DND-41 (cell line): ENCODE measurements around the gene ZNF202.
"Not testable (repeated sequence)": the region's sequence is repeated elsewhere in the genome, so short reads cannot be mapped to it uniquely, and the experiment has no call there.

Experiments used
- ATAC-seq: fragments of 200-7000 bp; cut with Tn5 transposase; 3 replicates; pipeline ENCODE4 v1.9.1; 2021; ENCODE audit warnings: low read depth; ENCODE audit not compliant: insufficient read depth
- DNase-seq: peaks from one replicate; pipeline ENCODE4 v3.0.0-alpha.2; 2020
- H2AFZ ChIP-seq: 2 replicates; pipeline ENCODE4 v1.6.0; 2012; ENCODE audit warnings: low read depth, low read length
- H3K27ac ChIP-seq: 2 replicates; pipeline ENCODE4 v1.5.1; 2012; ENCODE audit warnings: low read length, inconsistent platforms
- H3K27me3 ChIP-seq: fragments of 200-600 bp; sonication (generic); 2 replicates; pipeline ENCODE4 v1.6.0; 2012; ENCODE audit warnings: low read length, mild to moderate bottlenecking, inconsistent platforms; ENCODE audit not compliant: insufficient read depth, poor library complexity
- H3K36me3 ChIP-seq: 2 replicates; pipeline ENCODE4 v1.5.1; 2012; ENCODE audit warnings: low read length, inconsistent platforms; ENCODE audit not compliant: insufficient read depth
- H3K4me1 ChIP-seq: 2 replicates; pipeline ENCODE4 v1.5.1; 2012; ENCODE audit warnings: mild to moderate bottlenecking, low read length; ENCODE audit not compliant: insufficient read depth
- H3K4me2 ChIP-seq: 2 replicates; pipeline ENCODE4 v1.6.0; 2012; ENCODE audit warnings: mild to moderate bottlenecking, moderate library complexity, low read length, inconsistent platforms; ENCODE audit not compliant: insufficient read depth
- H3K4me3 ChIP-seq, 2 experiments: fragments of 200-600 bp in 1 of 2; shearing (Covaris generic) in 1 of 2; 2 replicates each; pipeline ENCODE4 v1.5.1; 2012 to 2016; ENCODE audit warnings: inconsistent platforms in 2 of 2, low read length in 2 of 2, mild to moderate bottlenecking in 2 of 2, low read depth in 1 of 2, moderate library complexity in 1 of 2
- H3K79me2 ChIP-seq: 2 replicates; pipeline ENCODE4 v1.6.0; 2012; ENCODE audit warnings: low read length, inconsistent platforms; ENCODE audit not compliant: insufficient read depth
- H3K9ac ChIP-seq: 2 replicates; pipeline ENCODE4 v1.6.0; 2012; ENCODE audit warnings: low read depth, mild to moderate bottlenecking, inconsistent platforms, low read length, moderate library complexity
- H3K9me3 ChIP-seq: 2 replicates; pipeline ENCODE4 v1.5.1; 2012; ENCODE audit warnings: low read length, moderate library complexity, mild to moderate bottlenecking, inconsistent platforms; ENCODE audit not compliant: insufficient read depth, severe bottlenecking
- H4K20me1 ChIP-seq: 2 replicates; pipeline ENCODE4 v1.6.0; 2012; ENCODE audit warnings: low read length; ENCODE audit not compliant: insufficient read depth
- CTCF ChIP-seq: IDR thresholded peaks from 2 replicates; pipeline ENCODE4 v1.5.1; 2012; ENCODE audit warnings: borderline replicate concordance, low read length, moderate library complexity, mild to moderate bottlenecking; ENCODE audit not compliant: poor library complexity, severe bottlenecking; ENCODE audit errors: extremely low read depth
- EZH2 ChIP-seq: IDR thresholded peaks from 3 replicates; pipeline ENCODE4 v1.6.1; 2012; ENCODE audit warnings: borderline replicate concordance, low read depth, mild to moderate bottlenecking, moderate library complexity, low read length, inconsistent platforms; ENCODE audit not compliant: severe bottlenecking

The ZNF202 gene

GRCh38 chr11:123751781-123752180, 10.3 kb upstream of the ZNF202 start:
- no peak overlapping the region for H3K27ac ChIP-seq
- no peak overlapping the region for H2AFZ ChIP-seq
- ATAC-seq (no peak), DNase-seq (no peak)
- TF ChIP-seq EZH2 (no peak), CTCF (no peak)
- no peak overlapping the region for H3K9ac ChIP-seq
- no peaks in the 10 kb centered on the region for H3K4me1 ChIP-seq
- no peaks in the 10 kb centered on the region for H4K20me1 ChIP-seq
- no peak overlapping the region for H3K4me2 ChIP-seq
- no peaks in the 10 kb centered on the region for H3K9me3 ChIP-seq
- no peaks in the 10 kb centered on the region for H3K36me3 ChIP-seq
- peaks cover 10% of the 10 kb centered on the region for H3K27me3 ChIP-seq
- H3K79me2 ChIP-seq: no peaks in the 10 kb centered on the region
- H3K4me3 ChIP-seq: no peak overlapping the region

DNA sequence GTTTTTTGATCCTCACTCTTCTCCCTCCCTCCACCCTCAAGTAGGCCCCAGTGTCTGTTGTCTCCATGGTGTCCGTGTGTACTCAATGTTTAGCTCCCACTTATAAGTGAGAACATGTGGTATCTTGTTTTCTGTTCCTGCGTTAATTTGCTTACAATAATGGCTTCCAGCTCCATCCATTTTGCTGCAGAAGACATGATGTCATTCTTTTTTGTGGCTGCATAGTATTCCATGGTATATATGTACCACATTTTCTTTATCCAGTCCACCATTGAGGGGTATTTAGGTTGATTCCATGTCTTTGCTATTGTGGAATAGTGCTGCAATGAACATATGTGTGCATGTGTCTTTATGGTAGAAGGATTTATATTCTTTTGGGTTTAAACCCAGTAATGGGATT, 6.9 kb upstream of the ZNF202 start:
- not testable (repeated sequence) for ATAC-seq, H3K36me3 ChIP-seq, H3K4me2 ChIP-seq

GRCh38 chr11:123745764-123746451, 4.4 kb upstream of the ZNF202 start:
- DNase-seq: no peak
- no peak for ATAC-seq
- Histone ChIP-seq H3K9ac (no peak overlapping the region), H3K4me3 (no peak overlapping the region), H3K79me2 (peaks cover 6% of the 10 kb centered on the region), H3K4me2 (no peak overlapping the region), H3K9me3 (no peaks in the 10 kb centered on the region), H3K27me3 (peaks cover 2% of the 10 kb centered on the region), H3K36me3 (no peaks in the 10 kb centered on the region), H2AFZ (no peak overlapping the region), H3K4me1 (peaks cover 11% of the 10 kb centered on the region), H3K27ac (no peak overlapping the region), H4K20me1 (no peaks in the 10 kb centered on the region)
- TF ChIP-seq EZH2: no peak
- no peak for TF ChIP-seq CTCF

More for the DNA sequence above, 6.9 kb upstream of the ZNF202 start:
- H2AFZ ChIP-seq, H3K27me3 ChIP-seq, H3K4me1 ChIP-seq, H3K4me3 ChIP-seq, H4K20me1 ChIP-seq, H3K79me2 ChIP-seq, H3K9me3 ChIP-seq, H3K9ac ChIP-seq, DNase-seq, H3K27ac ChIP-seq: not testable (repeated sequence)

DNA sequence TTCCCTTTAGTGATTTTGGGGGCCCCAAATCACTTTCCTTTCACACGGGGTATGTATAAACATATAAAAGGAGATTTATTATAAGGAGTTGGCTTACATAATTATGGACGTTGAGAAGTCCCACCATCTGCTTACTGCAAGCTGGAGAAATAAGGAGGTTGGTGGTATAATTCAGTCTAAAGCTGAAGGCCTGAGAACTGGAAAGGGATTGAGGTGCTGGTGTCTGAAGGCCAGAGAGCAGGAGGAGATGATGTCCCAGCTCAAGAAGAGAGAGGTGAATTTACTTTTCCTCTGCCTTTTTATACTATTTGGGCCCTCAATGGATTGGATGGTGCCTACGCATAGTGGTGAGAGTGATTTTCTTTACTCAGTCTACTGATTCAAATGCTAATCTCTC, 1.3 kb upstream of the ZNF202 start:
- H3K4me1 ChIP-seq: peaks cover 29% of the 10 kb centered on the region
- peak overlapping the region; percentile 75 for H2AFZ ChIP-seq
- peaks cover 6% of the 10 kb centered on the region for H4K20me1 ChIP-seq
- peak overlapping the region in 1 of 2 experiments; percentile 89; a peak in 1 of 4 replicates for H3K4me3 ChIP-seq
- H3K4me2 ChIP-seq: peak overlapping the region; percentile 92
- H3K9me3 ChIP-seq: peaks cover 2% of the 10 kb centered on the region
- H3K36me3 ChIP-seq: peaks cover 16% of the 10 kb centered on the region; the same call in 1 of the 2 replicates
- no peaks in the 10 kb centered on the region for H3K27me3 ChIP-seq
- TF ChIP-seq EZH2 (no peak), CTCF (no peak)
- H3K79me2 ChIP-seq: peaks cover 37% of the 10 kb centered on the region
- ATAC-seq: no peak
- no peak for DNase-seq
- no peak overlapping the region for H3K9ac ChIP-seq
- no peak overlapping the region for H3K27ac ChIP-seq
